Measurements from ENCODE around the gene LAG3. TPM values are rescaled to one million over a fixed set of nuclear protein-coding genes. Genes with fewer than 3 reads are reported as not detected.

Gene LAG3
- total RNA-seq, 1 experiment from 2014 or later = 0.58 TPM

DNA sequence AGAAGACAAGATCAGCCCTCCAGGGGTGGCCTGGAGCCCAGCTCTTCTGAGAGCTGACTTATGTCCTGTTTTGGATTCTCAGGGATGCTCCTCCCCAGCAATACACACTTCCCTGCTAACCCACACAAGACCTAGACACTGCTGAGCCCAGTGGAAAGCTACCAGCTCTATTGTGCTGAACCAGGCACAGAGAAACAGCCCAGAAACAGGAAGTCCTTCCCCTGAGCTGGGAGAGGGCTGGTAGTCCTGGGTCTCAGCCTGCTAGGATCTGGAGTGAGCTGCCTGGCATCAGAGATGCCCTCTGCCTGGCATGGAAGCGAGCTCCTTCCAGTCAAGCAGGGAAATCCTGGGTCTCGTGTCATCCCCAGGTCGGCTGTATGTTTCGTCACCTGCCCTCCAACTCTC lies 1.2 kb upstream of the LAG3 start:
- Mint-ChIP-seq H3K4me1 (ENCODE audit: insufficient read depth, unreplicated experiment) (peaks cover 43% of the 10 kb centered on the region), H3K27ac (ENCODE audit: low read depth, unreplicated experiment) (peak overlapping the region; percentile 88), H3K9me3 (ENCODE audit: unreplicated experiment) (no peaks in the 10 kb centered on the region), H3K4me3 (ENCODE audit: unreplicated experiment) (no peak overlapping the region), H3K27me3 (ENCODE audit: insufficient read depth, unreplicated experiment) (no peaks in the 10 kb centered on the region), H3K36me3 (ENCODE audit: insufficient read depth, unreplicated experiment) (peaks cover 15% of the 10 kb centered on the region)
- CTCF ChIA-PET = interaction anchor here (0.9 to 7.8 kb wide), 3 partner anchors 9 to 17 kb away, joined by 3 to 174 read pairs (median 9); partner anchors contain the start of gene MLF2
- TF ChIP-seq, protein P1, sequence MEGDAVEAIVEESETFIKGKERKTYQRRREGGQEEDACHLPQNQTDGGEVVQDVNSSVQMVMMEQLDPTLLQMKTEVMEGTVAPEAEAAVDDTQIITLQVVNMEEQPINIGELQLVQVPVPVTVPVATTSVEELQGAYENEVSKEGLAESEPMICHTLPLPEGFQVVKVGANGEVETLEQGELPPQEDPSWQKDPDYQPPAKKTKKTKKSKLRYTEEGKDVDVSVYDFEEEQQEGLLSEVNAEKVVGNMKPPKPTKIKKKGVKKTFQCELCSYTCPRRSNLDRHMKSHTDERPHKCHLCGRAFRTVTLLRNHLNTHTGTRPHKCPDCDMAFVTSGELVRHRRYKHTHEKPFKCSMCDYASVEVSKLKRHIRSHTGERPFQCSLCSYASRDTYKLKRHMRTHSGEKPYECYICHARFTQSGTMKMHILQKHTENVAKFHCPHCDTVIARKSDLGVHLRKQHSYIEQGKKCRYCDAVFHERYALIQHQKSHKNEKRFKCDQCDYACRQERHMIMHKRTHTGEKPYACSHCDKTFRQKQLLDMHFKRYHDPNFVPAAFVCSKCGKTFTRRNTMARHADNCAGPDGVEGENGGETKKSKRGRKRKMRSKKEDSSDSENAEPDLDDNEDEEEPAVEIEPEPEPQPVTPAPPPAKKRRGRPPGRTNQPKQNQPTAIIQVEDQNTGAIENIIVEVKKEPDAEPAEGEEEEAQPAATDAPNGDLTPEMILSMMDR (IDR thresholded peaks at IDR 0.05; ENCODE audit: unreplicated experiment) = no peak
- no TSS peak for BruUV-seq (replicated peaks)
- DNase-seq (ENCODE audit: unreplicated experiment) = peak; percentile 11
- POLR2A ChIA-PET = interaction anchor here (0.5 to 1.7 kb wide), 3 partner anchors 17 to 80 kb away, joined by 4 to 13 read pairs (median 5); partner anchors contain the start of genes CDCA3 and MLF2
- intact Hi-C loops (cut with micrococcal nuclease) = no loop called here

DNA sequence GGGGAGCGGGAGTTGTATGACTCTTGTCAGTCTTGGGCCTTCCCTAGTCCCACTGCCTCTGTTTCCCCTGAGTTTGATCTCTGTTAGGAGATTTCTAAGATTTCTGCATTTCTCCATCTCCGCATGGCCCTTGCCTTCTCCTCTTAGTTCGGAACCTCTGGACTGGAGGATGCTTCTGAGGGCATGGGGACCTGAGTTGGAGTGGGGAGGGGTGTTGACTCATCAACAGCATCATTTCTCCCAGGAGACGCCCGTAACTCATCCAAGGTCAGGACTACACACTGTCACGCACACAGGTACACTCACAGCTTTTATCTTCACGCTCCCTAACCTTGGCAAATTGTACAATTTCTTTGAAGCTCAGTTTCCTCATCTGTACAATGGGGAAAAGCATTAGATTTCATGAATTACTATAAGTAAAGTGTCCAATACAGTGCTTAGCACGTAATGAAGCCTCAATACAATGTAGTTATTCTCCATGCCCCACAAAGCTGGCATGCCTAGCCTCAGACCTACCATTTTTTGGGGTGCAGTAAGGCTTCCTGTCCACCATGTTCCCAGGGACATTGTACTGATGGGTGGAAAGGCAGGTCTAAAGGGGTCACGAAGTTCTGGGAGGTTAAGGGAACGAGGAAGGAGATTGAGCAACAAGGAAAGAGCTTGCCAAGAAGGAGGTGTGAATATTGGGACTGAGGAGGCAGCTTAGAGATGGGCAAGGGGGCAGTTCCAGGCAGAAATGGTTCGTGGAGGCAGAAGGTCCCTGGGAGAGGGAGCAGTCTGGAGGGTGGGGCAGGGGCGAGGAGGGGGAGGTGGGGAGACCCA lies 600 bp upstream of the LAG3 start:
- DNase-seq (ENCODE audit: unreplicated experiment) = peak; percentile 53
- ChIA-PET CTCF (interaction anchor here (0.6 to 7.8 kb wide), 5 partner anchors 9 to 53 kb away, joined by 3 to 174 read pairs (median 4); partner anchors contain the start of gene MLF2), POLR2A (interaction anchor here (1.0 to 1.7 kb wide), 2 partner anchors 18 to 79 kb away, joined by 5 to 13 read pairs; partner anchors contain the start of genes CDCA3 and MLF2)
- Mint-ChIP-seq H3K9me3 (ENCODE audit: unreplicated experiment) (no peaks in the 10 kb centered on the region), H3K4me3 (ENCODE audit: unreplicated experiment) (no peak overlapping the region), H3K4me1 (ENCODE audit: insufficient read depth, unreplicated experiment) (peaks cover 43% of the 10 kb centered on the region), H3K27me3 (ENCODE audit: insufficient read depth, unreplicated experiment) (no peaks in the 10 kb centered on the region), H3K27ac (ENCODE audit: low read depth, unreplicated experiment) (no peak overlapping the region), H3K36me3 (ENCODE audit: insufficient read depth, unreplicated experiment) (peaks cover 15% of the 10 kb centered on the region)
- intact Hi-C loops (cut with micrococcal nuclease) = no loop called here
- TF ChIP-seq, protein P1 (IDR thresholded peaks at IDR 0.05; ENCODE audit: unreplicated experiment) = no peak
- BruUV-seq (replicated peaks) = no TSS peak

DNA sequence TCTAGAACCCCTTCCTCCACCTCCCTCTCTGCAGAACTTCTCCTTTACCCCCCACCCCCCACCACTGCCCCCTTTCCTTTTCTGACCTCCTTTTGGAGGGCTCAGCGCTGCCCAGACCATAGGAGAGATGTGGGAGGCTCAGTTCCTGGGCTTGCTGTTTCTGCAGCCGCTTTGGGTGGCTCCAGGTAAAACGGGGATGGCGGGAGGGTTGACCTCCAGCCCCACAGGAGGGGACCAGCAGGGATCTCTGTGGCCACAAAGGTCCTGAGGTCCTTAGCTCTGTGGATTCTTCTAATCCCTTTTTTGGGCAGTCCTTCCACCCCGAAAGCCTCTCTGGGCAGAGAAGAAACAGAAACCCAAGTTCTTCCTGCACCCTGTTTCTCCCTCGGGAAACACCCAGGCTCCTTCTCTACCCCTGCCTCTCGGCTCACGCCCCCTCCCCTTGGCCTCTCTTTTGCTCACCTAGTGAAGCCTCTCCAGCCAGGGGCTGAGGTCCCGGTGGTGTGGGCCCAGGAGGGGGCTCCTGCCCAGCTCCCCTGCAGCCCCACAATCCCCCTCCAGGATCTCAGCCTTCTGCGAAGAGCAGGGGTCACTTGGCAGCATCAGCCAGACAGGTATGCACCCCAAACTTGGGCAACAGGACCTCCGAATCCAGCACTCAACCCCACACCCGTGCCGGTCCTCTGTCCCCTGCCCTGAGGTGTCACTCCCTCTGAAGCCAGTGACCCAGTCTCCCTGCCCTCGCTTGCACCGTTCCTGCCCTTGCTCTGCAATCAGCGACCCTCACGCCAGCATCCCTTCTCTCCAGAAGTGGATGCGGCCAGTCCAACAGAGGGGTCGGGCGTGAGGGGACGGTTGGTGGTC lies 638 bp downstream of the LAG3 start:
- DNase-seq (ENCODE audit: unreplicated experiment) = no peak
- no peaks in the 10 kb centered on the region for H3K27me3 Mint-ChIP-seq (ENCODE audit: insufficient read depth, unreplicated experiment)
- TF ChIP-seq, protein P1 (IDR thresholded peaks at IDR 0.05; ENCODE audit: unreplicated experiment) = no peak
- intact Hi-C loops (cut with micrococcal nuclease) = no loop called here
- CTCF ChIA-PET = interaction anchor here (0.7 to 2.7 kb wide), 2 partner anchors 19 to 52 kb away, joined by 4 to 18 read pairs; partner anchors contain the start of gene MLF2
- BruUV-seq (replicated peaks) = no TSS peak
- no peak overlapping the region for H3K27ac Mint-ChIP-seq (ENCODE audit: low read depth, unreplicated experiment)
- H3K36me3 Mint-ChIP-seq (ENCODE audit: insufficient read depth, unreplicated experiment) = peaks cover 15% of the 10 kb centered on the region
- POLR2A ChIA-PET = no interaction called here
- H3K9me3 Mint-ChIP-seq (ENCODE audit: unreplicated experiment) = no peaks in the 10 kb centered on the region
- peaks cover 39% of the 10 kb centered on the region for H3K4me1 Mint-ChIP-seq (ENCODE audit: insufficient read depth, unreplicated experiment)
- no peak overlapping the region for H3K4me3 Mint-ChIP-seq (ENCODE audit: unreplicated experiment)
